GM12864 (cell line): ENCODE results near the gene SCRT2.

ENCODE experiments used
- DNase-seq: peaks from one replicate; pipeline ENCODE4 v3.0.0-alpha.2; 2011; ENCODE audit warnings: low read depth
- H3K4me3 ChIP-seq: 2 replicates; pipeline ENCODE4 v1.5.1; 2011; ENCODE audit warnings: mild to moderate bottlenecking, low read depth, low read length, control low read depth
- TF ChIP-seq, protein P1 (sequence below): IDR thresholded peaks from 2 replicates; pipeline ENCODE4 v1.5.1; 2011; ENCODE audit warnings: low read depth, mild to moderate bottlenecking, moderate library complexity, low read length, control low read depth, inconsistent platforms; ENCODE audit errors: missing control alignments

SCRT2 gene

DNA sequence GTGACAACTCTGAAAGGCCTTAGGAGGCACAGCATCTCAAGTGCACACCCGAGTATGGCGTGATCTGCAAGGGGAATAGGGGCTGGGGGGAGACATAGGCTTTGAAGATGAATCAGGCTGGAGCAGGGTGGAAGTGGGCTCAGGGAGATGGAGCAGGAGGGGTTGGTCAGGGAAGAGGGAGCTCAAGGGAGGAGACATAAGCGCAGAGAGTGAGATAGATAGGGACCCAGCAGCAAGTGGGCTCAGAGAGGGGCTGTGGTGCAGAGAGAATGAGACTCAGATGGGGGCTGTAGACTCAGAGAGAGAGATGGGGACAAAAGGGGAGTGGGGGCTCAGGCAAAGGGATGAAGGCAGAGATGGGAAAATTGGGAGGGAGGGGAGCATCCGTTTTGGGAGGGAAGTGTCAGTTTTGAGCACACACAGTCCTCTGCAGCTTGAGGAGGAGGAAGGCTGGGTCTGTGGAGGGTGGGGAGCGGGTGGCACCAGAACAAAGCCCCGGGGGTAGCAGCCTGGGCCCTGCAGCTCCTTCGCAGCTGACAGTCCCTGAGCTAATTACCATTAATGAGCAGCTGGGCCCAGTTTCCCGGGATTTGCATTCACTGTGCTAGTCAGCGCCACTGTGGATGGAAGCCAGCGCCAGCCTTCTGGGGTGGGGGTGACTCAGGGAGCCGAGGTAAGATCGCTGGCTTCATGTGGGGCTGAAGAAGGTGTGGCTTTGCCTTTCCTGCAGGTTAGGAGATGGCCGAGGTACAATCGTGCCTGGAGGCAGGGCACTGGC is 41.3 kb downstream of the SCRT2 start:
- TF ChIP-seq, protein P1, sequence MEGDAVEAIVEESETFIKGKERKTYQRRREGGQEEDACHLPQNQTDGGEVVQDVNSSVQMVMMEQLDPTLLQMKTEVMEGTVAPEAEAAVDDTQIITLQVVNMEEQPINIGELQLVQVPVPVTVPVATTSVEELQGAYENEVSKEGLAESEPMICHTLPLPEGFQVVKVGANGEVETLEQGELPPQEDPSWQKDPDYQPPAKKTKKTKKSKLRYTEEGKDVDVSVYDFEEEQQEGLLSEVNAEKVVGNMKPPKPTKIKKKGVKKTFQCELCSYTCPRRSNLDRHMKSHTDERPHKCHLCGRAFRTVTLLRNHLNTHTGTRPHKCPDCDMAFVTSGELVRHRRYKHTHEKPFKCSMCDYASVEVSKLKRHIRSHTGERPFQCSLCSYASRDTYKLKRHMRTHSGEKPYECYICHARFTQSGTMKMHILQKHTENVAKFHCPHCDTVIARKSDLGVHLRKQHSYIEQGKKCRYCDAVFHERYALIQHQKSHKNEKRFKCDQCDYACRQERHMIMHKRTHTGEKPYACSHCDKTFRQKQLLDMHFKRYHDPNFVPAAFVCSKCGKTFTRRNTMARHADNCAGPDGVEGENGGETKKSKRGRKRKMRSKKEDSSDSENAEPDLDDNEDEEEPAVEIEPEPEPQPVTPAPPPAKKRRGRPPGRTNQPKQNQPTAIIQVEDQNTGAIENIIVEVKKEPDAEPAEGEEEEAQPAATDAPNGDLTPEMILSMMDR, result no peak
- DNase-seq, result no peak
- no peak overlapping the region for H3K4me3 ChIP-seq

DNA sequence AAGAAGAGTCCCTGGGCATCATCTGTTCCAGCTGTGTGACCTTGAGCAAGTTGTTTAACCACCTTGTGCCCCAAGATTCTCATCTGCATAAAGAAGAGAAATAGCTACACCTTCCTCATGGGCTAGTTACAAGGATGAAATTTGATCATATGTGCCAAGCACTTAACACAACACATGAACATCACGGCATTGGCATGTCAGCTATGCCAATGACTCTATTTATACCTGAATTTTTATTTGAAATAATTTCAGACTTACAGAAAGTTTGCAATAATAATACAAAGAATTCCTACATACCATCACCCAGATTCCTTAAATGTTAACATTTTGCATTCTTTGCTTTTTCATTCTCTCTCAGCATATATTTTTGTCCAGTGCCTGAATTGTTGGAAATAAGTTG is 44.5 kb downstream of the SCRT2 start:
- DNase-seq, result no peak
- TF ChIP-seq, protein P1, result no peak
- no peak overlapping the region for H3K4me3 ChIP-seq

DNA sequence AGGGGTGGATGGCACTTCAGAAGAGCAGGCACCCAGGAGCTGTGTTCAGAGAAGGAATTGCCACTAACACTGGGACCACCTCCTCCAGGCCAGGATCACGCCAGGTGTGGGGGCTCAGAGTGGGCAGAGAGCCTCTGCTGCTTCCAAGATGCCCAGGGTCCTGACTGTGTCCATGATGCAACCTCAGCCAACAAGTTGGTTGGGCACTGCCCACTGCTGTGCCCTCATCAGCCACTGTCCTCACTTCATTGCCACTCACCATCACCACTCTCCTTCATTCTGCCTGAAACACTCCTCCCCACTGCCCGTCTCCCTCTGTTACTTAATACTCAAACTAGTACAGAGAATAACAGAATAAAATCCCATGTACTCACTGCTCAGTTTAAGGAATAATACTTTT is 49.0 kb downstream of the SCRT2 start:
- H3K4me3 ChIP-seq, result no peak overlapping the region
- DNase-seq, result no peak
- TF ChIP-seq, protein P1, result no peak

DNA sequence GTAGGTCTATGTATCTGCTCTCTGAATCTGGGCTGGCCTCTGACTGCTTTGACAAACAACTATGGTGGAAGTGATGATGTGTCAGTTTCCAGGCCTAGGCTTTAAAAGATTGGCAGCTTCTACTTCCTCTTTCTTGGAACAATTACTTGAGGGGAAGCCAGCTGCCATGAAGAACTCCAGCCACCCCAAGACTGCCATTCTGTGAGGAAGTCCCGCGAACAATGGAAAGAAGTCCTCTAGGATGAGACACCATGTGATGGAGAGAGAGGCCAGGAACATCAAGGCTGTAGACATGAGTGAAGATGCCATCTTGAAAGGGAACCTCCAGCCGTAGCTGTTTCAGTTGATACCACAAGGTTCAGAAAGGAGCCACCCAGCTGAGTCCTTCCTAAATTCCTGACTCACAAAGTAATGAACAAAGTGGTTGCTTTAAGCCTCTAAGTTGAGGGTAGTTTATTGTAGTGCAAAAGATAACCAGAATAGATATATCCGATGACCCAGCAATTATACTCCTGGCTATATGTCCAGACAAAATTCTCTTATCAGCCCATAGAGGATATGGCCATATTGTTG is 50.2 kb downstream of the SCRT2 start:
- no peak overlapping the region for H3K4me3 ChIP-seq
- no peak for DNase-seq
- TF ChIP-seq, protein P1, result no peak

DNA sequence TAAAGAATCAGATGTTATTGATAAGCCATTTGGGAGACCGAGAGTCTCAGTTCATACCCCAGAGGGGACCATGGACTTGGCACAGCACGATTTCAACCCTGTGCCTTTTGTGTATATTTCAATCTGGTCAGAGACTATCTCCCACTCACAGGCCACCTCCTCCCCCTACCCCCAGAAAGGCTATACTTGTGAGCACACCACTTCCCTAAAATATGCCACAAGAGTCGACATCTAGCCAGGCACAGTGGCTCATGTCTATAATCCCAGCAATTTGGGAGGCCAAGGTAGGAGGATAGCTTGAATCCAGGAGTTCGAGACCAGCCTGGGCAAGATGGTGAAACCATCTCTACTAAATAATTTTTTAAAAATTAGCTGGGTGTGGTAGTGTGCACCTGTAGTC is 51.9 kb downstream of the SCRT2 start:
- H3K4me3 ChIP-seq, result no peak overlapping the region
- TF ChIP-seq, protein P1, result no peak
- DNase-seq, result no peak

DNA sequence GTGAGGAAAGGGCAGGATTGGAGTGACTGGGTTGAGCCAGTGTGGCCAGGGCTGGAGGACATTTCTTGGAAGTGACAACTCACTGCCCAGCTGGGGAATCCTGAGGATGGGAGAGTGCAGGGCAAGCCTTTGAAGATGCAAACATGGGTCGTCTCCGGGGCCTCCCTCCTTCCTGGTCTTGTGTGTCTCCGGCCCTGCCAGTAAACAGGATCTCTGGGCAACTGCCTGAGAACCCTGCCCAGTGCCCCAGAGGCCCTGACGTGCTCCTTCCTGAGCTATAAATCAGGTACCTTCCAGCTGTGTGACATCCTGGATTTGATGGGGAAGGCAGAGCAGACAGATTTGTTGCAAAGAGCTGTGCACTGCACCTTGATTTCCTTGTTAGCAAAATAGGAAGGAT is 52.6 kb downstream of the SCRT2 start:
- DNase-seq, result no peak
- TF ChIP-seq, protein P1, result no peak
- H3K4me3 ChIP-seq, result no peak overlapping the region

DNA sequence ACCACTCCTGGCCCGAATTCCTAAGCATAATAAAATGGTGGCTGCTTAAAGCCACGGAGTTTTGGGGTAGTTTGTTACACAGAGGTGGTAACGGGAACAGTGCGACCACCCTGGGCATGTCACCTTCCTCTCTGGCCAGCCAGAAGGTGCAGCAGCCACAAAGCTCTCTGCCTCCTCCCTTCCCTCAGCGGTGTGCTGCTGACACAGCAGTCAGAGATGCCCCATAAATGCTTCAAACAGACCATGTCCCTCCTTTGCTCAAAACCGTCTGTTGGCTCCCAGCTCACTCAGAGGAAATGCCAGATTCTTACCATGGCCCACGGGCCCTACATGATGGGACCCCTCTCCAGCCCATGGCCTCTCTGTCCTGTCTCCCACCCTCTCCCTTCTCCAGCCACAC is 53.4 kb downstream of the SCRT2 start:
- TF ChIP-seq, protein P1, result no peak
- H3K4me3 ChIP-seq, result no peak overlapping the region
- no peak for DNase-seq
